ENCODE data around the gene APEH.
"Not testable (repeated sequence)": the region's sequence is repeated elsewhere in the genome, so short reads cannot be mapped to it uniquely, and the experiment has no call there.

The APEH gene

GRCh38 chr3:49690856-49691255 is 16.7 kb downstream of the APEH start:
- not testable (repeated sequence) for DNase-seq (ENCODE audit: low read depth)

GRCh38 chr3:49691481-49691880 is 17.3 kb downstream of the APEH start:
- not testable (repeated sequence) for DNase-seq (ENCODE audit: low read depth)

- not testable (repeated sequence) for DNase-seq (ENCODE audit: low read depth)
Measured at GRCh38 chr3:49694409-49695070, 20.4 kb downstream of the APEH start.

- not testable (repeated sequence) for DNase-seq (ENCODE audit: low read depth)
Measured at GRCh38 chr3:49695350-49696015, 21.3 kb downstream of the APEH start.

GRCh38 chr3:49699281-49699979 is 25.3 kb downstream of the APEH start:
- no peak for DNase-seq (ENCODE audit: low read depth)

GRCh38 chr3:49700014-49700413 is 25.9 kb downstream of the APEH start:
- no peak for DNase-seq (ENCODE audit: low read depth)

- DNase-seq (ENCODE audit: low read depth), result no peak
Measured at GRCh38 chr3:49700453-49701128, 26.4 kb downstream of the APEH start.

- no peak for DNase-seq (ENCODE audit: low read depth)
Measured at GRCh38 chr3:49701388-49702077, 27.4 kb downstream of the APEH start.

- no peak for DNase-seq (ENCODE audit: low read depth)
Measured at GRCh38 chr3:49702672-49703071, 28.5 kb downstream of the APEH start.

- no peak for DNase-seq (ENCODE audit: low read depth)
Measured at GRCh38 chr3:49703443-49703927, 29.3 kb downstream of the APEH start.

GRCh38 chr3:49703956-49704355 is 29.8 kb downstream of the APEH start:
- DNase-seq (ENCODE audit: low read depth), result no peak

GRCh38 chr3:49704629-49705028 is 30.5 kb downstream of the APEH start:
- no peak for DNase-seq (ENCODE audit: low read depth)

- DNase-seq (ENCODE audit: low read depth), result no peak
Measured at GRCh38 chr3:49705390-49705960, 31.3 kb downstream of the APEH start.

GRCh38 chr3:49706456-49707112 is 32.4 kb downstream of the APEH start:
- DNase-seq (ENCODE audit: low read depth), result no peak

- DNase-seq (ENCODE audit: low read depth), result no peak
Measured at GRCh38 chr3:49707113-49707480, 32.9 kb downstream of the APEH start.

- DNase-seq (ENCODE audit: low read depth), result no peak
Measured at GRCh38 chr3:49709852-49710251, 35.7 kb downstream of the APEH start.

GRCh38 chr3:49711489-49711888 is 37.3 kb downstream of the APEH start:
- no peak for DNase-seq (ENCODE audit: low read depth)

- DNase-seq (ENCODE audit: low read depth), result no peak
Measured at GRCh38 chr3:49712166-49712565, 38.0 kb downstream of the APEH start.

GRCh38 chr3:49712631-49713317 is 38.6 kb downstream of the APEH start:
- DNase-seq (ENCODE audit: low read depth), result no peak

- no peak for DNase-seq (ENCODE audit: low read depth)
Measured at GRCh38 chr3:49713336-49714105, 39.4 kb downstream of the APEH start.
